ENCODE data around the gene ZNF473.

The ZNF473 gene

DNA sequence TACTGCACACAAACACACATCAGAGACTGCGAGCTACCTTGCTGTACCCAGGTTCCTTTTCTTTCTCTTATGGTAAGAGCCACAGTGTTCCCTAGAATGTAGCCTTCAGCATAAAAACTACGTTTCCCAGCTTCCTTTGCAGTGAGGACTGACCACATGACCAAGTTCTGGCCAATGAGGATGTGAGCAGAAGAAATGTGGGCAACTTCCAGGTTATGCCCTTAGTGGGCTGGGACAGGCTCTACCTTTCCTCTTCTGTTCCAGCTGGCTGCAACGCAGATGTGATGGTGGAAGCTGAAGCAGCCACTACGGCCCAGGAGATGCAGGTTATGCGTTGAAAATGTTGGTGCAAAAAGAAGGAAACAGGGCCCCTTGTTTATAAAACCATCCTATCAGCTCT, 28.1 kb upstream of the ZNF473 start:
- TF ChIP-seq, protein P1, sequence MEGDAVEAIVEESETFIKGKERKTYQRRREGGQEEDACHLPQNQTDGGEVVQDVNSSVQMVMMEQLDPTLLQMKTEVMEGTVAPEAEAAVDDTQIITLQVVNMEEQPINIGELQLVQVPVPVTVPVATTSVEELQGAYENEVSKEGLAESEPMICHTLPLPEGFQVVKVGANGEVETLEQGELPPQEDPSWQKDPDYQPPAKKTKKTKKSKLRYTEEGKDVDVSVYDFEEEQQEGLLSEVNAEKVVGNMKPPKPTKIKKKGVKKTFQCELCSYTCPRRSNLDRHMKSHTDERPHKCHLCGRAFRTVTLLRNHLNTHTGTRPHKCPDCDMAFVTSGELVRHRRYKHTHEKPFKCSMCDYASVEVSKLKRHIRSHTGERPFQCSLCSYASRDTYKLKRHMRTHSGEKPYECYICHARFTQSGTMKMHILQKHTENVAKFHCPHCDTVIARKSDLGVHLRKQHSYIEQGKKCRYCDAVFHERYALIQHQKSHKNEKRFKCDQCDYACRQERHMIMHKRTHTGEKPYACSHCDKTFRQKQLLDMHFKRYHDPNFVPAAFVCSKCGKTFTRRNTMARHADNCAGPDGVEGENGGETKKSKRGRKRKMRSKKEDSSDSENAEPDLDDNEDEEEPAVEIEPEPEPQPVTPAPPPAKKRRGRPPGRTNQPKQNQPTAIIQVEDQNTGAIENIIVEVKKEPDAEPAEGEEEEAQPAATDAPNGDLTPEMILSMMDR (IDR thresholded peaks at IDR 0.05) = no peak
- TF ChIP-seq ZFX (IDR thresholded peaks at IDR 0.05; ENCODE audit: borderline replicate concordance) = no peak
- H3K27ac ChIP-seq = no peak overlapping the region

DNA sequence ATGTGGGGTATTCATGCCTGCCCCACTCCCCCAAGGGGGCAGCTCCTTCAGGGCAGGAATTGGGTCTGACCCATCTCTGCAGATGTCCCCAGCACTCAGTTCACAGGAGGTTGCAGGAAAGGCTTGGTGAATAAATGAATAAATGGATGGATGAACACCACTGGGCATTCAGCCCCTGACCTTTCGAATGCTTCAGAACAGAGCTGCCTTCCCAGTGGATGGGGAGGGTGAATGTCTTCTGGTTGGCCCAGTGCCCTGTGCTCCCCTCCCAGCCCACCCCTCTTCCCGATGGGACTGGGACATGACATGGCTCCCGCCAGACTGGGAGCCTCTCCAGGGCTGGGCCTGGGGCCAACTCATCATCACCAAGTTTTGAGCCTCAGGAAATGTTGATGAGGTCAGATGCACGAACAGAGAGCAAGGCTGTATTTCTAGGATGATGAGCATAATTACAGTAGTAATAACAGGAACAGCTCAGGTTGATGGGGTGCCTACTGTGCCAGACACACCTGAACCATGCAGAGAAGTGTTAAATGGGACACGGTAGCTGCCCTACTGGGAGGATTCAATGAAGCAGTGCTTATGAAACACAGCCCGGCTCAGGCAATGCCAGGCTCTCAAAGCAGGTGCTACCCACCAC, 26.3 kb upstream of the ZNF473 start:
- H3K27ac ChIP-seq = no peak overlapping the region
- TF ChIP-seq, protein P1 (IDR thresholded peaks at IDR 0.05) = no peak
- no peak for TF ChIP-seq ZFX (IDR thresholded peaks at IDR 0.05; ENCODE audit: borderline replicate concordance)

DNA sequence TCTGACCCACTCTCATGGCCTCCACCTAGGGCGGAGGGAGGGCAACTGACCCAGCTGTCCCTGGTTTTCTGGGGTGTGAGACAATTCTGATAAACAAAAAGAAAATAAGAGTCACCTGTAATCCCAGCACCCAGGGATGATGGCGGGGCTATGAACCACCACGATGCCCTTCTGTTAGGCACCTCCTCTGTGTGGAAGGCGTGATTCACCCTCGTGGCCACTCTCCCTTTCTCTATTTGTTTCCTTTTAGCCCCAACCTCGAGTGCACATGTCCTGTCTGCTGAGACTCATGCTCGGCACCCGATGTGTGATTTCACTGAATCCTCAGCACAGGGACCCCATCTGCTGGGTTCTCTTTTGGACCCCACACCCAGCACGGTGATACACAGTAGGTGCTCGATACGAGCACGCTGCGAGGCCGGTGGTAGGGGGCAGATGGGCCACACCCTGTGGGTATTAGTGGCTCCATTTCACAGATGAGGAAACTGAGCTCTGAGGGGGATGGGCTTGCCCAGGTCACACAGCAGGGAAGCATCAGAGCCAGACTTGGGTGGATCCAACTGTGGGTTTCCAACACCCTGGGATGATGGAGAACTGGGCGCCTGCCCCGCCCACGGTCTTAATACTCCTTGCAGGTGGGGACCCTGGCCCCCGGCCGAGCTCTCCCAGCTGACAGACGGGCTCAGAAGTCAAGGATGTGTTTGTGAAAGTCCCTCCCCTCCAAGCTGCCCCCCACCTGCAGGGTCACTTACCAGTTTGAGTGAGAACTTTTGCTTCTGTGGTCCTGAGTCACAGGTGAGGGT, 25.6 kb upstream of the ZNF473 start:
- no peak overlapping the region for H3K27ac ChIP-seq
- TF ChIP-seq, protein P1 (IDR thresholded peaks at IDR 0.05) = no peak
- TF ChIP-seq ZFX (IDR thresholded peaks at IDR 0.05; ENCODE audit: borderline replicate concordance) = no peak

DNA sequence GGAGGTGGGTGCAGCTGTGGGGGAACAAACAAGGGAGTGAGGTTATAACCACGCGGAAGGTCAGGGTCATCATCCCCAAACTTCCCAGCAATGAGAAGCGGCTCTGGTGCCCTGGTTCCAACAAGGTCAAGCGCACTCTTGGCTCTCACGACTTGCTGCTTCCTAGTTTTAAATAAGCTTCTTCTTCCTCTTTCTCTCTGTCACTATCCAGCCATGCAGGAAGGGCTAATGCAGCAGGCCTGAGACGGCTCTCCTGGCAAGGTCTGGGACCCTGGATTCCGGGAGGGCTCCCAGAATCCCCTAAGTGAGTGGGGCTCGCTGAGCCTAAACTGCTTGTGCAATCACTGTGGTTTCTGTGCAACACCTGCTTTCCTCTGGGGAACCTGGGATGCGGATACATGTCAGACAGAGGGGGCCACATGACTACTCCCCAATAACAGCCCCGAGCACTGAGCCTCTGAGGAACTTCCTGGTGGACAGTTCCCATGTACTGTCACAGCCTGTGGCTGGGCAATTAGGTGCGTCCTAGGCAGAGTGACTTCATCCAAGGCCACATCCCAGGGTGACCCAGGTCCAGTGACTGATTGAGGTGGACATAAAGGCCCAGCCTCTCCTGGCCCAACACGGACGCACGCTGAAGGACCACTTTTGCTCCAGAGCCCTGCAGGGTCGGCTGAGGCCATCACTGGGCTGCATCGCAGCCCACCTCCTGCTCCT, 24.8 kb upstream of the ZNF473 start:
- TF ChIP-seq, protein P1 (IDR thresholded peaks at IDR 0.05) = no peak
- no peak overlapping the region for H3K27ac ChIP-seq

DNA sequence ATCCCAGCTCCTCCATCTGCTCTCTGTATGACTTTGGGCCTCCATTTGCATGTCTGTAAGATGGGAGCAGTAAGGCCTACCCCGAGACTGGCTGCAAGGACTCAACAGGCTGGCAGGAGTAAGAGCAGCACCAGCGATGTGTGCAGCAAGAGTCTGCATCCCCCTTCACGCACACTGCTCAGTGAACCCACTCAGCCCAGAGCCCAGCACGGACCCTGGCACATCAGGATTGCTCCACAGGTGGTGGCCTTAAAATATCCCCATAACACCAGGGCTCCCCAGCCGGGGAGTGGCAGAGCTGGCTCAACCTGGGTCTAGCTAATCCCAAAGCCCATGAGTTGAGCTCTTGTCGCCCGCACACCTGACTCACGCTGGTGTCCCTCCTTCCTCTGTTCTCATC, 24.0 kb upstream of the ZNF473 start:
- no peak for TF ChIP-seq ZFX (IDR thresholded peaks at IDR 0.05; ENCODE audit: borderline replicate concordance)
- TF ChIP-seq, protein P1 (IDR thresholded peaks at IDR 0.05) = no peak
- H3K27ac ChIP-seq = no peak overlapping the region

DNA sequence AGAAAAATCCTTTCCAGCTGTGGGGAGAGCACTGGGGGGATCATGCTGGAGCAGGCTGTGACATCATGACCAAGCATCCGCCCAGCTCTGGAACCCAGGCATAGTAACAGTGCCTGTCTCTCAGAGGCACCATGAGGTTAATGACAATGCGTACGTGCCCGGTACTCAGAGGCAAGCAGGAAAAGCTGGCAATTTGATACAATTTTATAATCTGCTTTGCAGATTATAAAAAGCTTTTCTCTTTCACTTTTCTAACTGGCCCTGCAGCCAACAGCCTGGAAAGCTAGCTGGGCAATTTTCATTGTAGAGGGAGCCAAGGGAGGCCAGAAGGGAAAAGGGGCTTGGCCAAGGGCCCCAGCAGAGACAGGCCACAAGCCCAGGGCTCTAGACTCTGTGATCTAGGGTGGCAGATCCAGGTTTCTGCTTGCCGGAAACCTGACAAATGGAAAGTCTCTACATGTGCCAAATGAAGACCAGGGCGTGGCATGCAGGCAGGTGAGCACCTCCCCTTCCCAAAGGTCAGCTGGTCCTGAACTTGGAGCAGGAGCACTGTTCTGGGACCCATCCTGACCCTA, 23.3 kb upstream of the ZNF473 start:
- H3K27ac ChIP-seq = no peak overlapping the region
- no peak for TF ChIP-seq ZFX (IDR thresholded peaks at IDR 0.05; ENCODE audit: borderline replicate concordance)
- TF ChIP-seq, protein P1 (IDR thresholded peaks at IDR 0.05) = no peak
